Neuronal stem cell (in vitro differentiated cells): Measurements from ENCODE around the gene PFN2.

Source experiments
- DNase-seq: peaks from one replicate; pipeline ENCODE4 v3.0.0-alpha.2; 2013; ENCODE audit warnings: low spot score
- H2AFZ ChIP-seq: one replicate; pipeline ENCODE4 v1.6.1; 2013; ENCODE audit warnings: mild to moderate bottlenecking, low read length, inconsistent platforms
- H2AK5ac ChIP-seq: 2 replicates; pipeline ENCODE4 v1.6.1; 2013; ENCODE audit warnings: low read depth, mild to moderate bottlenecking, inconsistent platforms, low read length, moderate library complexity, mixed read lengths
- H2BK120ac ChIP-seq: 2 replicates; pipeline ENCODE4 v1.6.1; 2013; ENCODE audit warnings: low read depth, mild to moderate bottlenecking, inconsistent platforms, low read length, moderate library complexity, mixed read lengths
- H2BK12ac ChIP-seq: one replicate; pipeline ENCODE4 v1.6.1; 2013; ENCODE audit warnings: low read length, inconsistent platforms
- H2BK15ac ChIP-seq: 2 replicates; pipeline ENCODE4 v1.6.1; 2013; ENCODE audit warnings: mild to moderate bottlenecking, low read length, inconsistent platforms, mixed read lengths
- H2BK5ac ChIP-seq: one replicate; pipeline ENCODE4 v1.6.1; 2013; ENCODE audit warnings: inconsistent platforms, mild to moderate bottlenecking, low read length, moderate library complexity
- H3K14ac ChIP-seq: one replicate; pipeline ENCODE4 v1.6.1; 2013; ENCODE audit warnings: low read length, inconsistent platforms
- H3K18ac ChIP-seq: 2 replicates; pipeline ENCODE4 v1.6.1; 2013; ENCODE audit warnings: low read length, inconsistent platforms
- H3K23ac ChIP-seq: 2 replicates; pipeline ENCODE4 v1.6.1; 2013; ENCODE audit warnings: low read depth, mild to moderate bottlenecking, mixed read lengths, low read length, inconsistent platforms; ENCODE audit not compliant: poor library complexity
- H3K27ac ChIP-seq: replicated peaks from 3 replicates; pipeline ENCODE4 v1.5.1; 2013; ENCODE audit warnings: low read length, inconsistent platforms
- H3K27me3 ChIP-seq, 3 experiments: 2 replicates each; pipeline ENCODE4 v1.6.1; 2013; ENCODE audit warnings: low read length in 3 of 3, mild to moderate bottlenecking in 2 of 3, inconsistent platforms in 1 of 3, low read depth in 1 of 3, mixed read lengths in 1 of 3, moderate library complexity in 1 of 3; ENCODE audit not compliant: control insufficient read depth in 3 of 3, insufficient read depth in 3 of 3
- H3K36me3 ChIP-seq, 2 donors: replicated peaks in 1 of 2; 2 replicates each; pipeline ENCODE4 v1.6.1; 2013; ENCODE audit warnings: low read length in 2 of 2; ENCODE audit not compliant: control insufficient read depth in 2 of 2, insufficient read depth in 2 of 2
- H3K4ac ChIP-seq: 2 replicates; pipeline ENCODE4 v1.6.1; 2013; ENCODE audit warnings: inconsistent platforms, mild to moderate bottlenecking, low read length, moderate library complexity
- H3K4me1 ChIP-seq, 2 donors: 1 replicate in 1 of 2; 2 replicates in 1 of 2; pipeline ENCODE4 v1.6.1; 2013; ENCODE audit warnings: low read length in 2 of 2, low read depth in 1 of 2; ENCODE audit not compliant: control insufficient read depth in 2 of 2, insufficient read depth in 1 of 2
- H3K4me2 ChIP-seq: one replicate; pipeline ENCODE4 v1.6.1; 2013; ENCODE audit warnings: mild to moderate bottlenecking, low read length, inconsistent platforms; ENCODE audit not compliant: insufficient read depth, poor library complexity, severe bottlenecking
- H3K4me3 ChIP-seq, 2 donors: 2 replicates each; pipeline ENCODE4 v1.5.1; 2013; ENCODE audit warnings: low read length in 2 of 2, mild to moderate bottlenecking in 2 of 2, inconsistent platforms in 1 of 2, moderate library complexity in 1 of 2
- H3K79me1 ChIP-seq: one replicate; pipeline ENCODE4 v1.6.1; 2013; ENCODE audit warnings: low read depth, mild to moderate bottlenecking, inconsistent platforms, low read length, moderate library complexity
- H3K9ac ChIP-seq: one replicate; pipeline ENCODE4 v1.6.1; 2013; ENCODE audit warnings: mild to moderate bottlenecking, low read depth, low read length, inconsistent platforms; ENCODE audit not compliant: poor library complexity
- H3K9me3 ChIP-seq, 2 donors: replicated peaks in 1 of 2; 2 replicates each; pipeline versions ENCODE3 to v1.6.1; 2013; ENCODE audit warnings: low read length in 2 of 2, mild to moderate bottlenecking in 2 of 2, inconsistent platforms in 1 of 2, low read depth in 1 of 2, mixed read lengths in 1 of 2, moderate library complexity in 1 of 2; ENCODE audit not compliant: control insufficient read depth in 2 of 2, insufficient read depth in 1 of 2
- H4K8ac ChIP-seq: one replicate; pipeline ENCODE4 v1.6.1; 2013; ENCODE audit warnings: low read depth, mild to moderate bottlenecking, inconsistent platforms, low read length, moderate library complexity
- H4K91ac ChIP-seq: one replicate; pipeline ENCODE4 v1.6.1; 2013; ENCODE audit warnings: low read length, low read depth, mild to moderate bottlenecking, inconsistent platforms; ENCODE audit not compliant: poor library complexity
- WGBS, 2 donors: extraction: QIAGEN DNeasy Blood & Tissue Kit; methylation state at CpG; one replicate each; pipeline ENCODE4 v1.1.7; 2013; ENCODE audit warnings: missing lambda C conversion rate in 2 of 2, mixed read lengths in 1 of 2; ENCODE audit not compliant: insufficient read length in 2 of 2, insufficient replicate concordance in 1 of 2; ENCODE audit errors: extremely low coverage in 2 of 2; 5-methylcytosine and 5-hydroxymethylcytosine counted together

PFN2 gene

DNA sequence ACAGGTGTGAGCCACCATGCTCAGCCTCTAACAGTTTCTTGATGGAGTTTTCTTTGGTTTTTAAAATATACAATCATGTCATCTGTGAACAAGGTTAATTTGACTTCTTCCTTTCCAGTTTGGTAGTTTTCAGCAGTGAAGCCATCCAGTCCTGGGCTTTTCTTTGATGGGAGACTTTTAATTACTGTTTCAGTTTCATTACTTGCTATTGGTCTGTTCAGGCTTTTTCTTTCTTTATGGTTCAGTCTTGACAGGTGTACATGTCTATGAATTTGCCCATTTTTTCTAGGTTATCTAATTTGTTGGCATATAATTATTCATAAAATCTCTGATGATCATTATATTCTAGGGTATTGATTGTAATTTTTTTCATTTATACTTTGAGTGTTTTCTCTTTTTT, 36.8 kb downstream of the PFN2 start:
- no peak overlapping the region for H2BK120ac ChIP-seq
- no peak overlapping the region for H3K9ac ChIP-seq
- no peak overlapping the region for H2BK5ac ChIP-seq
- no peak overlapping the region for H3K18ac ChIP-seq
- H4K91ac ChIP-seq, result no peak overlapping the region
- no peak overlapping the region for H3K23ac ChIP-seq
- H3K4ac ChIP-seq, result no peak overlapping the region
- H3K79me1 ChIP-seq, result no peaks in the 10 kb centered on the region
- peaks cover 0 to 2% of the 10 kb centered on the region in 2 donors for H3K4me1 ChIP-seq
- H2AFZ ChIP-seq, result no peak overlapping the region
- H2AK5ac ChIP-seq, result no peak overlapping the region
- H3K27ac ChIP-seq, result no peak overlapping the region
- H3K4me3 ChIP-seq, result no peak overlapping the region
- no peak overlapping the region for H2BK15ac ChIP-seq
- no peak overlapping the region for H3K14ac ChIP-seq
- peaks cover 10 to 30% of the 10 kb centered on the region in 2 donors for H3K9me3 ChIP-seq
- H3K4me2 ChIP-seq, result no peak overlapping the region
- no peak overlapping the region for H4K8ac ChIP-seq
- H3K27me3 ChIP-seq, result no peaks in the 10 kb centered on the region
- H2BK12ac ChIP-seq, result no peak overlapping the region
- DNase-seq, result no peak
- no peaks in the 10 kb centered on the region for H3K36me3 ChIP-seq

DNA sequence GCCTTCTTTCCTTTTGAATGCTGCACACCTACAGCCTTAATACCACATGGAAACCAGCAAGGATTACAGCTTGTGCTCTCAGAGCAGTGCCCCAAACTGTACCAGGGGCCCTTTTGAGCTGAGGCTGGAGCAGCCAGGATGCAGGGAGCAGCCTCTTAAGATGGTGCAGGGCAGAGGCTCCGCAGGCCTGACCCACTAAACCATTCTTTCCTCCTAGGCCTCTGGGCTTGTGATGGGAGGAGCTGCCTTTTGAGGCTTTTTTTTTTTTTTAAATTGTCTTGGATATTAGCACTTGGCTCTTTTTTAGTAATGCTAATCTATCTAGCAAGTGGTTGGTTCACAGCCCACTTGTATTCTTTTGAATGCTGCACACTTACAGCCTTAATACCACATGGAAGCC, 37.7 kb downstream of the PFN2 start:
- no peak overlapping the region for H4K91ac ChIP-seq
- H2AFZ ChIP-seq, result no peak overlapping the region
- WGBS, 2 donors, result no CpG with 5 or more reads among the region's 1 CpG
- H3K4me1 ChIP-seq, result no peaks in the 10 kb centered on the region
- no peak overlapping the region for H2BK15ac ChIP-seq
- H3K79me1 ChIP-seq, result no peaks in the 10 kb centered on the region
- no peak overlapping the region for H3K18ac ChIP-seq
- H3K27ac ChIP-seq, result no peak overlapping the region
- H2AK5ac ChIP-seq, result no peak overlapping the region
- H2BK5ac ChIP-seq, result no peak overlapping the region
- H2BK120ac ChIP-seq, result no peak overlapping the region
- H2BK12ac ChIP-seq, result no peak overlapping the region
- H4K8ac ChIP-seq, result no peak overlapping the region
- H3K23ac ChIP-seq, result no peak overlapping the region
- H3K36me3 ChIP-seq, result no peaks in the 10 kb centered on the region
- no peak for DNase-seq
- peaks cover 10 to 30% of the 10 kb centered on the region in 2 donors for H3K9me3 ChIP-seq
- no peak overlapping the region for H3K4me2 ChIP-seq
- no peaks in the 10 kb centered on the region for H3K27me3 ChIP-seq
- H3K14ac ChIP-seq, result no peak overlapping the region
- H3K4ac ChIP-seq, result no peak overlapping the region
- no peak overlapping the region for H3K4me3 ChIP-seq
- H3K9ac ChIP-seq, result no peak overlapping the region

DNA sequence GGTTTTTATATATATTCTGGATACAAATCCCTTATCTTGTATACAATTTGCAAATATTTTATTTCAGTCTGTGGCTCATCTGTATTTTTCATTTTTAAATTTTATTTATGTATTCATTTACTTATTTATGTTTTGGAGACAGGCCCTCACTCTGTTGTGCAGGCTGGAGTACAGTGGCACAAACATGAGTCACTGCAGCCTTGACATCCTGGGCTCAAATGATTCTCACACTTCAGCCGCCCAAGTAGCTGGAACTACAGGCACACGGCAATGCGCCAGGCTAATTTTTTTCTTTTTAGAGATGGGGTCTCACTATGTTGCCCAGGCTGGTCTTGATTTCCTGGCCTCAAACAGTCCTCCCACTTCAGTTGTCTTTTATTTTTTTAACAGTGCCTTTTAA, 50.6 kb downstream of the PFN2 start:
- Histone ChIP-seq H3K4ac (no peak overlapping the region), H3K14ac (no peak overlapping the region), H3K9me3 (peaks cover 0 to 2% of the 10 kb centered on the region in 2 donors), H3K18ac (no peak overlapping the region), H4K91ac (no peak overlapping the region), H2AK5ac (no peak overlapping the region), H3K36me3 (no peaks in the 10 kb centered on the region), H3K23ac (no peak overlapping the region), H3K4me1 (no peaks in the 10 kb centered on the region), H4K8ac (no peak overlapping the region), H2BK120ac (no peak overlapping the region), H3K27me3 (no peaks in the 10 kb centered on the region), H2AFZ (no peak overlapping the region), H2BK15ac (no peak overlapping the region), H3K4me3 (no peak overlapping the region), H3K27ac (no peak overlapping the region), H2BK5ac (no peak overlapping the region), H3K9ac (no peak overlapping the region), H3K79me1 (no peaks in the 10 kb centered on the region), H3K4me2 (no peak overlapping the region), H2BK12ac (no peak overlapping the region)
- DNase-seq, result no peak
- WGBS, 2 donors, result no CpG with 5 or more reads among the region's 3 CpGs

DNA sequence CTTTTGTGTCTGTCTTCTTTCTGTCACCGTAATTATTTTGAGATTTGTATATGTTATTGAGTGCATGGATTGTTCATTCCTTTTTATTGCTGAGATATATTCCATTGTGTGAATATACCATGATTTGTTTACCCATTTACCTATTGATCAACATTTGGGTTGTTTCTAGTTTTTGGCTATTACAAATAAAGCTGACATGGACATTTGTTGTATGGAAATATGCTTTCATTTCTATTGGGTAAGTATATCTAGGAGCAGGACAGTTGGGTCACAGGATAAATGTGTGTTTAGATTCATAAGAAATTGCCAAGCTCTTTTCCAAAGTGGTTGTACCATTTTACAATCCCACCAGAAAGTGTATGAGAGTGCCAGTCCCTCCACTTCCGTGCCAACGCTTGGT, 51.2 kb downstream of the PFN2 start:
- peaks cover 0 to 2% of the 10 kb centered on the region in 2 donors for H3K9me3 ChIP-seq
- H3K18ac ChIP-seq, result no peak overlapping the region
- H2BK12ac ChIP-seq, result no peak overlapping the region
- no peak overlapping the region for H2AK5ac ChIP-seq
- H3K4ac ChIP-seq, result no peak overlapping the region
- no peak overlapping the region for H2BK5ac ChIP-seq
- no peak overlapping the region for H2BK120ac ChIP-seq
- no peak overlapping the region for H2AFZ ChIP-seq
- H4K8ac ChIP-seq, result no peak overlapping the region
- H3K4me3 ChIP-seq, result no peak overlapping the region
- no peaks in the 10 kb centered on the region for H3K27me3 ChIP-seq
- no peak overlapping the region for H2BK15ac ChIP-seq
- no peak overlapping the region for H3K23ac ChIP-seq
- DNase-seq, result no peak
- no peak overlapping the region for H3K14ac ChIP-seq
- H3K36me3 ChIP-seq, result no peaks in the 10 kb centered on the region
- no peaks in the 10 kb centered on the region for H3K79me1 ChIP-seq
- H3K4me2 ChIP-seq, result no peak overlapping the region
- H3K4me1 ChIP-seq, result no peaks in the 10 kb centered on the region
- H3K9ac ChIP-seq, result no peak overlapping the region
- no peak overlapping the region for H3K27ac ChIP-seq
- no peak overlapping the region for H4K91ac ChIP-seq
- WGBS, 2 donors, result no CpG with 5 or more reads among the region's 3 CpGs
